HL-60/S4 treated with retinoic acid at 250 ng/mL for 4 days and 3 days (cell line): Measurements from ENCODE around the gene GGA1.
"Not testable (repeated sequence)": the region's sequence is repeated elsewhere in the genome, so short reads cannot be mapped to it uniquely, and the experiment has no call there.

Source experiments
- in situ Hi-C: fragments of 300-500 bp; cut with MboI; formaldehyde crosslinking; loops from 2 replicates; pipeline ENCODE4 v1.7.0; 2022; ENCODE audit warnings: low sequenced_read_pairs

GGA1 gene

GRCh38 chr22:37609240-37610152, 862 bp downstream of the GGA1 start:
- in situ Hi-C loops = no loop called here

- in situ Hi-C loops = not testable (repeated sequence)
Measured at GRCh38 chr22:37610153-37610475, 1.5 kb downstream of the GGA1 start.

DNA sequence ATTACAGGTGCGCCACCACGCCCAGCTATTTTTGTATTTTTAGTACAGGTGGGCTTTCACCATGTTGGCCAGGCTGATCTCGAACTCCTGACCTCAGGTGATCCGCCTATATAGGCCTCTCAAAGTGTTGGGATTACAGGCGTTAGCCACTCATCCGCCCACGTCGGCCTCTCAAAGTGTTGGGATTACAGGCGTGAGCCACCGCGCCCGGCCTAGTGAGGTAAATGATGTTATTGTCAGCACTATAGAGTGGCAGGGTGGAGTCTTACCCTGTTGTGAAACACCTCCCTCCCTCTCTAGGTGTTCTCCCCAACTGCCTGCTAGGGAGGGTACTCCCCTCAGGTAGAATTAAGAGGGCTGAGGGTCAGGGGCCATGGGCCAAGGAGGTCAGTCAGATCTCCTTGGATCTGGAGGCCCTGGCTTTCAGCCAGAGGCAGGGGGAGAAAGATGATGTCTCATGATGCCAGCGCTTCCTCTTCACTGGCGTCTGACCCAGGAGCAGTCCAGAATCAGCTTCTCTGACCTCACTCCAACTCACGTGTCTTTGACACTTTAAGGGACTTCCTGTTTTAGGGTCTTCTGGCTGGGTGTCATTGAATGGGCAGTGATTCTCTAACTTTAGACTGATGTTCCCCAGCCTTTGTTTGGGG, 2.0 kb downstream of the GGA1 start:
- in situ Hi-C loops = no loop called here

DNA sequence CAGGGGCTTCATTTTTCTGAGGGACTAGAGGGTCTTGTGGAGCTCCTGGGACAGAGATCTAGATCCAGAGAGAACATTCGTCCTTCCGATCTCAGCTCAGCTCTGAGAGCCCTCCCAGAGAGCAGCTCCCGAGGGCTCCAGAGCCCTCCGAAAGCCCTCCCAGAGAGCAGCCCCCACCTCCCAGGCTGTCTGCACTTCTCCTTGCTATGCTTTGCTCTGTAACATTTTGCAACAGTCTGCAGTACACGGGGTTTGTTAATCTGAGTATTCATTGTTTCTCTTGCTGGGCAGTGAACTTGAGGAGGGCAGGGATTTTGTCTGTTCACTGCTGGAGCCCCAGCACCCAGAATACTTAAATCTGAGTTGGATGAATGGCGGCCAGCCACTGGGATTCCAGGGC, 2.6 kb downstream of the GGA1 start:
- in situ Hi-C loops = no loop called here

GRCh38 chr22:37616201-37617083, 7.8 kb downstream of the GGA1 start:
- in situ Hi-C loops = no loop called here

DNA sequence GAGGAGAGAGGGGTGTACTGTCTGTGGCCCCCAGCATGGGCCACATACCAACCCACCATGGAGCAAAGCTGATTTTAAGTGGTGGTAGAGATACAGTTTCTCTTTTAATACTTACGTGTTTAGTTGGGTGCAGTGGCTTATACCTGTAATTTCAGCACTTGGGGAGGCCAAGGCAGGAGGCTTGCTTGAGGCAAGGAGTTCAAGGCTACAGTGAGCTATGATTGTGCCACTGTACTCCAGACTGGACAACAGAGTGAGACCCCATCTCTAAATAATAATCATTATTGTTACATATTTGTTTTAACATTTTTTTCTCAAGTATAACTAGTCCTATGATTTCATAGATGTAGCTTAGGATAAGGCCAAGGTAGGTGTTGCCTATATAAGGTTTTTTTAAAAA, 8.8 kb downstream of the GGA1 start:
- in situ Hi-C loops = no loop called here

- in situ Hi-C loops = no loop called here
Measured at GRCh38 chr22:37618072-37618656, 9.5 kb downstream of the GGA1 start.

- in situ Hi-C loops = no loop called here
Measured at GRCh38 chr22:37618674-37619073, 10.0 kb downstream of the GGA1 start.

- in situ Hi-C loops = no loop called here
Measured at GRCh38 chr22:37619991-37620390, 11.4 kb downstream of the GGA1 start.

DNA sequence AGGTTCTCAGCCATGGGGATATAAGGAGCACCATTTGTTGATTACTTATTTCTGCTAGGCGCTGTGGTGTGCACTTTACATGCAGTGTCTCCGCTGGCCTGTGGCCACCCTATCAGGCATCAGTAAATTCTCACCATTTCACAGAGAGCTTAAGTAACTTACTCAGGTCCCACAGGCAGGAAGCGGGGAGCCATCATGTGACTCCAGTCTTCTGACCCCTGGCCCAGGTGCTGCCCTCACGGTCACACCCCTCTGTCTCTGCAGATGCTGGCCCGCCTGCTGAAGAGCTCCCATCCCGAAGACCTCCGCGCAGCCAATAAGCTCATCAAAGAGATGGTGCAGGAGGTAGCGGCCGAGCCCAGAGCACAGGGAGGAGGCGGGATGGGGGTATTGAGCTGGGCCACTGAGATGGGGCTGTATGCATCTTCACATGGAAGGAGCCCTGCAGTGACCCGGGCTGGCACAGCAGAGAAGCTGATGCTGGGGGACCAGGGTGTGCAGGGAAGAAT, 12.8 kb downstream of the GGA1 start:
- in situ Hi-C loops = no loop called here

DNA sequence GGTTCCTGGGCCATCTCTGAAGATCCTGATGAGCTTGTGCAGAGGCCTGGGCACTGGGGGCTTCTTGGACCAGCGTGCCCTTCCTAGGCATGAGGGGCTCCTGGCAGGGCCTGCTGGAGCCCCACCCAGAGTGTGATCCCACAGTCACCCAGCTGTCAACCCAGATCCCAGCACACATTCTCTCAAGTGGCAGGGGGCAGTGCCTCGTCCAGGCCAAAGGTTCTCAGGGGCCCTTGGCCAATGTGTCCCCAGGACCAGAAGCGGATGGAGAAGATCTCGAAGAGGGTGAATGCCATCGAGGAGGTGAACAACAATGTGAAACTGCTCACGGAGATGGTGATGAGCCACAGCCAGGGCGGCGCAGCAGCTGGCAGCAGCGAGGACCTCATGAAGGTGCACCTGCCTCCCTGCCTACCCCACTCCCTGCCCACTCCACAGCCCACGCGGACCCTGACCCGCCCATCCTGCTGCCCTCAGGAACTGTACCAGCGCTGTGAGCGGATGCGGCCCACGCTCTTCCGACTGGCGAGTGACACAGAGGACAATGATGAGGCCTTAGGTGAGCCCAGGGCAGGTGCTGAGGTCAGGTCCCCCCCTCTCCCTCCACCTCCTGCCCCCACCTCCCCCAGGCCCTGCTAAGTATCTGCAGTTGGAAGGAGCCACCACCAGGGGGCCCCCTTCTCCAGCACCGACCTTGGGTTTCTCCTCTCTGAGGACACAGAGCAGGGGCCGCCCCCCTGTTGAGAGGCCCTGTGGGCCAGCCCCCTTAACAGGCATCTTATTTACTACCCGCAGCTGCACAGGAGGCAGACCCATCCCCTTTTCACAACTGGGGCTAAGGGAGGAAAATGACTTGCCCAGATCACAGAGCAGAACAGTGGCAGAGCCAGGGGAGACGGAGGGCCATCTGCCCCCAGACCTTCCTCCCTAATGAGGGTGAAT, 14.7 kb downstream of the GGA1 start:
- in situ Hi-C loops = no loop called here

- in situ Hi-C loops = no loop called here
Measured at GRCh38 chr22:37624017-37624365, 15.4 kb downstream of the GGA1 start.

GRCh38 chr22:37624876-37625275, 16.2 kb downstream of the GGA1 start:
- in situ Hi-C loops = no loop called here

GRCh38 chr22:37625737-37626136, 17.1 kb downstream of the GGA1 start:
- in situ Hi-C loops = no loop called here

DNA sequence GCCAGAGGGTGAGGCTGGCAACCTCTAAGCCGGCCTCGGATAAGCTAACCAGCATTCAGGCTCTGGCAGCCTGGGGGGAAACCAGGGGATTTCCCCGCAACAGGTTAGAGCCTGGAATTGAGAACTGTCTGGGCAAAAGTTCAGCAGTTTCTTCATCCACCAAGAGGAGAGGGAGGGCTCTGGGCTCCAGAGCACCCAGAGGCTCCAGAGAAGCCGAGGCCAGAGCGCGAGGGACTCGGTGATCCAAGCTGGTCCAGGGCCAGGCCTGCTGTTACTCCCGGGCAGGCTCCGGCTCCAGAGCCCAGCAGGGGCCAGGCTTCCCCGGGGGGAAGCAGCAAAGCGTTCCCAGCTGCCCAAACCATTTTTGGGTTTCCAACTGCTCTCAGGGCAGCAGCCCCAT, 17.5 kb downstream of the GGA1 start:
- in situ Hi-C loops = no loop called here

GRCh38 chr22:37626556-37627075, 18.0 kb downstream of the GGA1 start:
- in situ Hi-C loops = no loop called here

- in situ Hi-C loops = no loop called here
Measured at GRCh38 chr22:37627121-37627520, 18.5 kb downstream of the GGA1 start.

DNA sequence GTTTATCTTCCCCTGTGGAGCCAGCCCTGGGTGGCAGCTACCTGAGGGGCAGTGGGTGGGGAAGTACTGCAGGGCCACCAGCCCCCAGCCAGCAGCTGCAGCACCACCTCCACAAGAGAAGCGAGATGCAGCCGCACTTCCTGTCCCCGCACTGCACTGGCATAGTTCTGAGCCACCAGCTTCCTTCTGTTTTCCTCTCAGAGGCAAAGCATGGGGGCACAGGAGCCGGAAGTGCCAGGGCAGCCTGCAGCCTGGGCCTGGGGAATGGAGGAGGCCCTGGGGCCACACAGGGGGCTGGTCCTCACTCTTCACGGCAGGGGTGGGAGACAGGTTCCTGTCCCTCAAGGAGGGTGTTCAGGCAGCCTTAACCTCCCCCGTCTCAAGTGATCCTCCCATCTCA, 18.9 kb downstream of the GGA1 start:
- in situ Hi-C loops = no loop called here

DNA sequence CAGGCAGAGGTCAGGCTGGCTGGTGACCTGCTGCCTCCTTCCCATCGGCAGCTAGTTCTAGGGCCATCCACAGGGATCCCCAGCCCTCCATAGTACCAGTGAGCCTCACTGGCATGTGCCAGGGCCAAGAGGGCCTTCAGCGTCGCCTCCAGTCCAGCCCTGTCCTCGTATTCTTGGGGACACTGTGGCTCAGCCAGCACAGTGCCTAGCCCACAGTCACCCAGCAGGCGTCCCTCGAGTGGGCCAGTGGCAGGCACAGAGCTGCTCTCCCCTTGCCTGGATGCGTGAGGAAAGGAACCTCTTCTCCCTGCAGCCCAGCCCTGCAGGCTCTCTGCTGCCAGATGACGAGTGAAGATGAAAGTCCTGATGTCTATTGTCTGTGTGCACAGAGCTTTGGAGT, 20.2 kb downstream of the GGA1 start:
- in situ Hi-C loops = no loop called here

DNA sequence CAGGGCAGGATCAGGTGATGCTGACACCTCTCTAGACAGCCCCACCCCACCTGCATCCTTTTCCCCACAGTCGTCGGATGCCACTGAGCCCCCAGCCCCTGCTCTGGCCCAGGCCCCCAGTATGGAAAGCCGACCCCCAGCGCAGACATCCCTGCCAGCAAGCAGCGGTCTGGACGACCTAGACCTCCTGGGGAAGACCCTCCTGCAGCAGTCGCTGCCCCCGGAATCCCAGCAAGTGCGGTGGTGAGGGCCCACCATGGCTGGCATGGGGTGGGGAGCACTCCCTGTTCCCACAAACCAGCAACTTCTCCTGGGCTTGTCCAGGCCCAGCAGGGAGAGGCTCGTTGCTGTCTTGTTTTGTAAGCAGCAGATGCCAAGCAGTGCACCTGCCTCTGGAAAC, 21.3 kb downstream of the GGA1 start:
- in situ Hi-C loops = no loop called here
